Kidney epithelial cell (primary cell): ENCODE measurements around the gene PAXX. TPM values are rescaled to one million over a fixed set of nuclear protein-coding genes. Genes with fewer than 3 reads are reported as not detected.

Experiments
- DNase-seq: peaks from one replicate; pipeline ENCODE4 v3.0.0-alpha.2; 2010; ENCODE audit warnings: low read depth
- H3K27me3 ChIP-seq: 2 replicates; pipeline ENCODE4 v1.6.0; 2011; ENCODE audit warnings: low read length; ENCODE audit not compliant: control insufficient read depth, insufficient read depth
- H3K36me3 ChIP-seq: 2 replicates; pipeline ENCODE4 v1.5.1; 2011; ENCODE audit warnings: low read length; ENCODE audit not compliant: control insufficient read depth, insufficient read depth
- H3K4me3 ChIP-seq: 2 replicates; pipeline ENCODE4 v1.5.1; 2011; ENCODE audit warnings: low read depth, mild to moderate bottlenecking, control low read depth, low read length
- total RNA-seq: library from RNA; depleted of rRNA; stranded (reverse); fragments of >200 nt; gene quantifications from 2 replicates; pipeline ENCODE4 v1.2.3, GENCODE V29; 2015
- TF ChIP-seq, protein P1 (sequence below): IDR thresholded peaks from 2 replicates; pipeline ENCODE4 v1.5.1; 2011; ENCODE audit warnings: mild to moderate bottlenecking, moderate library complexity, low read length, control low read depth, inconsistent platforms; ENCODE audit not compliant: insufficient read depth, poor library complexity, severe bottlenecking

Gene PAXX
- total RNA-seq, 1 donor from 2014 or later = 46.8 TPM

DNA sequence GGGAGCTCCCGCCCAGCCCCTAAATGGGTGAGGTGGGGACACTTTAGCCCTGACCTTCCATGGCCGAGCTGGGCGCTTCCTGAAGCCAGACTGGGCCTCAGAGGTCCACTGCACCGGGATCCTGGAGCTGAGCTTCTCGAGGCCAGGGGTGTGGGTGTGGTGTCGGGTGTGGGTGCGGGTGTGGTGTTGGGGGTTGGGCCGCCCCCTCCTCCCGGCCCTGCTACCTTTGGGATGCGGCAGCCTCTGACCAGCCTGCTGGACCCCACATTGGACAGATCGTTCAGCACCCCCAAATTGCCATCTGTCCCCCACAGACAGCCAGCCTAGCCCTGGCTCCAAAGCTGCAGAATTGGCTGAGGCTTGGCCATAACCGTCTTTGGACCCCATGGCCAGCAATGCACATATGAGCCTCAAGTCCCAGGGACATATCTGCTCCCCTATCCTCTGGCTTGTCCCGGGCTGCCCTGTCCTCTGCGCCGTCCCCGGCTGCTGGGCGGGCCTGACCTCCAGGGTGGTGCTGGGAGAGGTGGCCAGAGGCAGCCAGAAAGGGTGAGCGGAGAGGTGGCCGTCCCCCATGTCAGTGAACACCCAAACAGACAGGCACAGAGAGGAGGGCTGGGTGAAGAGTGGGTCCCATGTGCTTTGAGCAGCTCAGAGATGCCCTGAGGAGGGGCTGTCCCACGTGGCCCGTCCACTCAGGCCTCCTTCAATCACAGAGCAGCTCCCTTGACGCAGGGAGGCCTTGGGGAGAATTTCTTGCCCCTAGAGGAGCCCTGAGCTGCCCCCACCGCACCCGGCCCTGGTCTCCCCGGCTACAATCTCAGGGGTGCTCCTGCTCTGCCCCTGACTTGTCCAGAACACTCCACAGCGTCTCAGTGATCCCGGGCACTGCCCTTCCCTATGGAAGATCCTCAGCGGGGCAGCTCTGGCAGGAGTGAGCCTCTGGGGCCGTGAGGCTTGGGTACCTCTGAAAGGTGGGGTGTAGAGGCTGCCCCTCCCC, 18.3 kb upstream of the PAXX start:
- TF ChIP-seq, protein P1, sequence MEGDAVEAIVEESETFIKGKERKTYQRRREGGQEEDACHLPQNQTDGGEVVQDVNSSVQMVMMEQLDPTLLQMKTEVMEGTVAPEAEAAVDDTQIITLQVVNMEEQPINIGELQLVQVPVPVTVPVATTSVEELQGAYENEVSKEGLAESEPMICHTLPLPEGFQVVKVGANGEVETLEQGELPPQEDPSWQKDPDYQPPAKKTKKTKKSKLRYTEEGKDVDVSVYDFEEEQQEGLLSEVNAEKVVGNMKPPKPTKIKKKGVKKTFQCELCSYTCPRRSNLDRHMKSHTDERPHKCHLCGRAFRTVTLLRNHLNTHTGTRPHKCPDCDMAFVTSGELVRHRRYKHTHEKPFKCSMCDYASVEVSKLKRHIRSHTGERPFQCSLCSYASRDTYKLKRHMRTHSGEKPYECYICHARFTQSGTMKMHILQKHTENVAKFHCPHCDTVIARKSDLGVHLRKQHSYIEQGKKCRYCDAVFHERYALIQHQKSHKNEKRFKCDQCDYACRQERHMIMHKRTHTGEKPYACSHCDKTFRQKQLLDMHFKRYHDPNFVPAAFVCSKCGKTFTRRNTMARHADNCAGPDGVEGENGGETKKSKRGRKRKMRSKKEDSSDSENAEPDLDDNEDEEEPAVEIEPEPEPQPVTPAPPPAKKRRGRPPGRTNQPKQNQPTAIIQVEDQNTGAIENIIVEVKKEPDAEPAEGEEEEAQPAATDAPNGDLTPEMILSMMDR = no peak
- H3K27me3 ChIP-seq = peaks cover 2% of the 10 kb centered on the region
- H3K36me3 ChIP-seq = no peaks in the 10 kb centered on the region
- H3K4me3 ChIP-seq = no peak overlapping the region
- no peak for DNase-seq

DNA sequence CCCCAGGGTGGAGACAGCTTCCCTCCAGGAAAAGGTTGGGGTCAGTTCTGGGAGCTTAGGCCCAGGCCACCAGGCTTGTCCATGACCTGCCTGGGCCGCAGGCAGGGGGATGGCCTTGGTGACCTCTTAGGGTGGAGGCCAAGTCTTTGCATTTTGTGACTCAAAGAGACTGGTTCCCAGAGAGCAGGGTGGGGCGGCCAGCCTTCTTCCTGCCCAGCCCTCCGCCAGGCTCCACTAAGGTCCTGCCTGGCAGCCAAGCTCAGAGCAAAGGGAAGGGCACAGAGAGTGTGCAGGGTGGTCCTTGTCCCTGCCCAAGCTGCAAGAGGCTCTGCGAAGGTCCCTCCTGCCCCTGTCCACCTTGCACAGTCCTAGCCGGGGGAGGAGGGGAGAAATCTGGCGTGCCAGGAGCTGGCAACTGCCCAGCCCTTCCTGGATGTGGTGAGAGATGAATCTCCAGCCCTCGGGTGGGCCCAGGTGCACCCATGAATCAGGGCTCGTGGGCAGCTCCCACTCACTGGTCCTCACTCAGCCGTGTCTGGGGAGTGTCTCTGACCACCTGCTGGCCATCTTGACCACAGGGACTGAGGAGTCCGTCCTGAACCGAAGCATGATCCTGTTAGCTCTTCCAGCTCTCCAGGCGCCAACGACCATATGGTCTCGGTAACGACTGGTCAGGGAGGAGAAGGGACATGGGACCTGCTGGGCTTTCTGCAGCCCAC, 17.2 kb upstream of the PAXX start:
- TF ChIP-seq, protein P1 = no peak
- DNase-seq = no peak
- no peak overlapping the region for H3K4me3 ChIP-seq
- peaks cover 2% of the 10 kb centered on the region for H3K27me3 ChIP-seq
- H3K36me3 ChIP-seq = no peaks in the 10 kb centered on the region

DNA sequence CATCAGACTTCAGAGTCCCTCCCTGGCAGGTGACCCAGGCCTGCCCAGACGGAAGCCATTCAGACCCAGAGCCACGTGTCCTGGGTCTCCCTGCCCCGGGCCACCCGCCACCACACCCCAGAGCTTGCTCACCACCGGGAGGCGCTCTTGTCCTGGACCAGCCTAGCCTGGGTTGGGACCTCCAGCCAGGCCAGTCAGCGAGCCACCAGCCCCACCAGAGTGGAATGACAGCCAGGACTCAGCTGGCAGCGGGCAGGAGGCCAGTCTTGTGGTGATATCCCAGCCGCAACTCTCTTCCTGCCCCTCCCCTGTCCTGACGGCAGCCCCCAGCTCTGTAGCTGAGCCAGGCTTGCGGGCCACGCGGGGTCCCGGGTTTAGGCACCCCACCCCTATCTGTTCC, 16.6 kb upstream of the PAXX start:
- H3K27me3 ChIP-seq = no peaks in the 10 kb centered on the region
- DNase-seq = no peak
- TF ChIP-seq, protein P1 = peak; percentile 16
- no peaks in the 10 kb centered on the region for H3K36me3 ChIP-seq
- H3K4me3 ChIP-seq = no peak overlapping the region

DNA sequence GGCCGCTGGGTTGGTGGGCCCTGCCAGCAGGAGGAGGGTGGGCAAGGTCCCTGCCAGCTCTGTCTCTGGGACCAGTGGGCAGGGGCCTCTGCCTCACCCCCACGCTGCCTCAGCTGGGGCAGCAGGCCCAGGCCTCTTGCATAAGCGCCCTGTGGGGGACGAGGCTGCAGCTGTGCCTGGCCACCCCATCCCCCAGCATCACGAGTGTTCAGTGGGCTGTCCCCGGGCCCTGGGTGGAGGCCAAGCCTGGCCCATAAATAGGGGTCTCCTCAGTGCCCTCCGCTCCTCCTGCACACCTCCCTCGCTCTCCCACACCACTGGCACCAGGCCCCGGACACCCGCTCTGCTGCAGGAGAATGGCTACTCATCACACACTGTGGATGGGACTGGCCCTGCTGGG, 15.0 kb upstream of the PAXX start, which contains the start of gene PTGDS:
PTGDS (plus strand) TSS at position 282 of the 400 bp plus-strand sequence; CDS start at position 357, 75 bp downstream.
- TF ChIP-seq, protein P1 = no peak
- H3K4me3 ChIP-seq = peak within 1 kb of the TSS; percentile 37
- H3K36me3 ChIP-seq = no peaks in the 10 kb centered on the region
- no peak for DNase-seq
- H3K27me3 ChIP-seq = no peaks in the 10 kb centered on the region

DNA sequence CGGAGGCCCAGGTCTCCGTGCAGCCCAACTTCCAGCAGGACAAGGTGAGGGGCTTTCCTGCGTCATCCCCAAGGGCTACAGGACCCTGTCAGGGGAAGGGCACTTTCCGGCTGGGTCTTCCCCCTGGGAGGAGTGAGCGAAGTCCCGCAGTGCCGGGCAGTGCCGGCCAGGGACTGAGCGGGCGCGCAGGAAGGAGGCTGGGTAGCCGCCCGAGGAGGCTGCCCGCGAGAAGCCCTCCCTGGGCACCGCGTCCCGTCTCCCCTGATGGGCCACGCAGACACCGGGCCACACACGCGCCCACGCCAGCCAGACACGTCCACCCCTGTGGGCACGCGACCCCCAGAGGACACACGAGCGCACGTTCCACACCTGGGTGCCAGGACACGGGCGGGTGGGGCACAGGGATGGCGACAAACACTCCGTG, 14.6 kb upstream of the PAXX start:
- TF ChIP-seq, protein P1 = no peak
- H3K36me3 ChIP-seq = no peaks in the 10 kb centered on the region
- peak overlapping the region; percentile 37 for H3K4me3 ChIP-seq
- no peaks in the 10 kb centered on the region for H3K27me3 ChIP-seq
- DNase-seq = no peak
